Activated CD4-positive, alpha-beta T cell treated with anti-CD3 and anti-CD28 coated beads for 4 hours (primary cell): ENCODE data around the gene CELA2A.
"Not testable (repeated sequence)": the region's sequence is repeated elsewhere in the genome, so short reads cannot be mapped to it uniquely, and the experiment has no call there.

Experiments used
- DNase-seq, 2 donors: peaks; one replicate each; pipeline ENCODE4 v3.0.0-alpha.2; 2020

Gene CELA2A

GRCh38 chr1:15425521-15425920 is 31.0 kb upstream of the CELA2A start:
- DNase-seq = no peak

DNA sequence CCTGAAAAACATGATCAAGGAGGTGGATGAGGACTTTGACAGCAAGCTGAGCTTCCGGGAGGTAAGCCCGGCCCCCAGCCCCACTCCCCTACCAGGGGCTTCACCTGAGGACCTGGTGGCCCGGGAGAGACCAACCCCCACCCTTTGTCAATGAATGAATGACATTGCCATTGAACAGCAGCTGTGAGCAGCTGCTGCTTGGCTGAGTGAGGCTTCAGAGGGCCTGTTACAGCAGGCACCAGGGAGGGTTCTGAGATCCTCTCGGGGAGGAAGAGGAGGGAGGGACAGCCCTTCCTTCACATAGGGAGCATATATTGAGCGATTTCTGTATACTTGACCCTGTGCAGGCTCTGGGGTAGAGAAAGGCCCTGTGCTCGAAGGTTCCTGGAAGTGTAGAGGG is 30.6 kb upstream of the CELA2A start:
- no peak for DNase-seq

- DNase-seq = no peak
Observed at GRCh38 chr1:15426492-15427279, 29.8 kb upstream of the CELA2A start.

- no peak for DNase-seq
Observed at GRCh38 chr1:15427280-15427666, 29.3 kb upstream of the CELA2A start.

GRCh38 chr1:15428252-15428651 is 28.3 kb upstream of the CELA2A start:
- not testable (repeated sequence) for DNase-seq

DNA sequence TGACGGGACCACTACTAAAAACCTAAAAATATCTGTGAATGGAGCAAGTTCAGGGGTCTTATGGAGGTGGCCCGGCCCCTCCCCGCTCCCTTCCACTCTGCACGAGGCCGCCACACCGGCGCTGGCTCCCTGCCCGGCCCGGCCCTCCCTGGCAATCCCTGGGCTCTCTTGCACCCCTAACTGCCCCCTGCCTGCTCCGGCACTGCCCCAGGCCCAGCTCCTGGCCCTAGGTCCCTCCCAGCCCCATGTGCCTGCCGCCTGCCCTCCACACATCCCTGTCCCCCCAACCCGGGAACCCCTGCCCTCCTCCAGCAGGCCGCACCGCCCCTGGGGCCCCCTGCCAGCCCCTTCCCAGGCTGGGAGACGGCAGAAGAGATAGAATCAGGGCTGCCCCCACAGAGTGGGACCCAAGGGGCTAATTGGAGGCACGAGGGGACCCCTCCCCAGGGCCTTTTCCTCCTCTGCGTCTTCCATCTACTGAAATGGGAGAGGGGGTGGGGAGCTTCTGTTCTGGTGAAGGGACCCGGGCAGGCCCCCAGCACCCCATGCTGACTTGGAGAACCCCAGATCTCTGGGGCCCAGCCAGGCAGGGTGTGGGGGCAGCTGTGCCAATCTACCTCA is 27.6 kb upstream of the CELA2A start:
- DNase-seq = no peak

GRCh38 chr1:15429701-15430149 is 26.8 kb upstream of the CELA2A start:
- DNase-seq = no peak

GRCh38 chr1:15430787-15431570 is 25.6 kb upstream of the CELA2A start:
- peak; percentile 63 to 80 for DNase-seq

- DNase-seq = no peak
Observed at GRCh38 chr1:15431571-15431948, 25.0 kb upstream of the CELA2A start.

- no peak for DNase-seq
Observed at GRCh38 chr1:15432324-15432723, 24.2 kb upstream of the CELA2A start.

DNA sequence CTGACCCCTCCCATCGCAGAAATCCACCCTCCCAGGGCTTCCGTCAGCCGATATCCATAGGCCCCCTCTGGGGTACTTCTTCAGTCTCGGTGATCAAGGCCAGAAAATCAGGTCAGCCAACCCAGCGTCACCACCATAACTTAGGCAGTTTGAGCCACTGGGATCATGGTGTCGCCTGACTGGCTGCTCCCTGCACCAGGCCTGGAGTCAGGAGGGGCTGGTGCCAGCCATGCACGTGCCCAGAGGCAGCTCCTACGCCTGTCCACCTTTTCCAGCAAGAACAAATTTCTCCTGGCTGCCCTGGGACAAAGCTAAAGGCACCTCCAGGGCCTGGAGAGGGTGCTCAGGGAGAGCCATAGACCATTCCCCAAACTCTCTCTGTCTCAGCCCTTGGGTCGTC is 23.1 kb upstream of the CELA2A start:
- no peak for DNase-seq

- not testable (repeated sequence) for DNase-seq
Observed at GRCh38 chr1:15434739-15435138, 21.8 kb upstream of the CELA2A start.

DNA sequence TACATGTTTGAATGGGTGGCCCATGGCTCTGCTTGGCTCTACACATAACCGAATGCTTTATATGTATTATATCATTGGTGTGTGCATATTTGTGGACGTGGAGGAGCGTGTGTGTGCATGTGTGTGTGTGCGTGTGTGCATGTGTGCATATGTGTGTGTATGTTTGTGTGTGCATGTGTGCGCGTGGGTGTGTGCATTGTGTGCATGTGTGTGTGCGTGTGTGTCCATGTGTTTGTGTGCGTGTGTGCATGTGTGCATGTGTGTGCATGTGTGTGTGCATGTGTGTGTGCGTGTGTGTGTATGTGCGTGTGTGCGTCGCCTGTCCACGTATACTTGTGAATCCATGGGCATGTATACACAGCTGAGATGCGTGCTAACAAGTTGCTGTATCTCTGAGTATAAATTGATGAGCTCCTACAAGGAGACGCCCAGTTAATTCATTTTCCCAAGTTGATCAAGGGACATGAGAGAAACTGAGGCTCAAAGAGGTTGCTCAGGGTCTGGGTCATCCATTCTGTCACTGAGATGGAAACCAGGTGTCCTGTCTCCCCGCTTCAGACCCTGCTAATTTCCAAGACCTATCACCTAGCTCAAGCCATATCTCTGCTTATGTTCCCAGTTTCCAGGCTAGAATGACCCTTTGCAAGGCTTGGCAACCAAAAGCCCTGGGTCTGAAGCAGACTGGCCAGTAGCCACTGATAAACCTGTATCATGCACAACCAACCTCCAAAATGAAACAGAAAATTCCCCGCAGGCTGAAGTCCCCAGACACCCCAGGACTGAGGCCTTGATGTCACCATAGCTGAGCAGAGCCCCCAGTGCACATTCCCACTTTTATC is 21.1 kb upstream of the CELA2A start:
- DNase-seq = no peak

DNA sequence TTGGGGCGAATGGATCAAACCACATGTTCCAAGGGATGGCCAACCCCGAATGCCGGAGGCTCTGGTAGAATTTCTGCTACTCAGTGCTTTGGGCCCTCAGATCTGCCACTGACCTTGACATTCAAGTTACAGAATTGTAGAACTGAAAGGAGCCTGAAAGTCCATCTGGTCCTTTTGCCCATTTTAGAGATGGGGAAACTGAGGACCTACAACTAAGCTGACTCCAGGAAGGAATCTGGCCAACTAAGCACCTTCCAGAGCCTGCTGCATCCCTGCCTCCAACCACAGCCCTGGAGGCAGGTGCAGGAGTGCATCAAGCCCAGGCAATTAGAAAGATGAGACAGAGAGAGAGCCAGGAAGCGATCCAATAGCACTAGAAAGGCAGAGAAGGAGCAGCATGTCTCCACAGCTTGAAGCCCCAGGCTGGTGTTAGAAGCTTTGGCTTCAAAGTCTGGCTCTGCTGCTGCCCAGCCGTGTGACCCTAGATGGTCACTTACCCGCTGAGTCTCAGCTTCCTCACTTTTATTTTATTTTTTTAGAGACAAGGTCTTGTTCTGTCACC is 19.6 kb upstream of the CELA2A start:
- DNase-seq = no peak

DNA sequence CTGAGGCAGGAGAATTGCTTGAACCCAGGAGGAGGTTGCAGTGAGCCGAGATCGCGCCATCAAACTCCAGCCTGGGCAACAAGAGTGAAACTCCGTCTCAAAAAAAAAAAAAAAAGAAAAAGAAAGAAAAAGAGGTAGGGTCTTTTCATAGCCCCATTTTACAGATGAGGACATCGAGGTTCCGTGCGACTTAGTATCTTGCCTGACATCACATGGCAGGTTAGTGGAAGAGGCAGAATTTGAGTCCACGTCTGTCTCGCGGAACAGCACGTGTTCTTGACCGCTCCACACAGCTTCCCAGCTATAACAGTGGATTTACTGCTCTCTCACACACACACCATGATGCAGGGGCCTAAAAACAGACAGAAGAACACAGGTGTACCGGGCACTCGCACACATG is 17.2 kb upstream of the CELA2A start:
- DNase-seq = no peak

GRCh38 chr1:15440357-15440756 is 16.2 kb upstream of the CELA2A start:
- DNase-seq = no peak

GRCh38 chr1:15441247-15441646 is 15.3 kb upstream of the CELA2A start:
- no peak for DNase-seq

GRCh38 chr1:15442119-15442518 is 14.4 kb upstream of the CELA2A start:
- DNase-seq = no peak

GRCh38 chr1:15442759-15443158 is 13.8 kb upstream of the CELA2A start:
- no peak for DNase-seq

DNA sequence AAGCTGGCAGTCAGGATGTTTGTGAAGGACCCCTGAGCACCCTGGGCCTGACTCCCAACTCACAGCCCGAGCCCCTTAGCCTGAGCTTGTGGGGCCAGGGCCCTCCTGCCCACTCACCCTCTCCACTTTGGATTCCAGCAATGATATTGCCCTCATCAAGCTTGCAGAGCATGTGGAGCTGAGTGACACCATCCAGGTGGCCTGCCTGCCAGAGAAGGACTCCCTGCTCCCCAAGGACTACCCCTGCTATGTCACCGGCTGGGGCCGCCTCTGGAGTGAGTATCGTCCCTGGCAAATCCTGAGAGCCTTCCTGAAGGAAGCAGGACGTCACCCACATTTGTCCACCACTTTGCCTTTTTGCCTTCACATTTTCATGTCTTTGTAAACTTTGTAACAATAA is 13.3 kb upstream of the CELA2A start:
- DNase-seq = no peak

DNA sequence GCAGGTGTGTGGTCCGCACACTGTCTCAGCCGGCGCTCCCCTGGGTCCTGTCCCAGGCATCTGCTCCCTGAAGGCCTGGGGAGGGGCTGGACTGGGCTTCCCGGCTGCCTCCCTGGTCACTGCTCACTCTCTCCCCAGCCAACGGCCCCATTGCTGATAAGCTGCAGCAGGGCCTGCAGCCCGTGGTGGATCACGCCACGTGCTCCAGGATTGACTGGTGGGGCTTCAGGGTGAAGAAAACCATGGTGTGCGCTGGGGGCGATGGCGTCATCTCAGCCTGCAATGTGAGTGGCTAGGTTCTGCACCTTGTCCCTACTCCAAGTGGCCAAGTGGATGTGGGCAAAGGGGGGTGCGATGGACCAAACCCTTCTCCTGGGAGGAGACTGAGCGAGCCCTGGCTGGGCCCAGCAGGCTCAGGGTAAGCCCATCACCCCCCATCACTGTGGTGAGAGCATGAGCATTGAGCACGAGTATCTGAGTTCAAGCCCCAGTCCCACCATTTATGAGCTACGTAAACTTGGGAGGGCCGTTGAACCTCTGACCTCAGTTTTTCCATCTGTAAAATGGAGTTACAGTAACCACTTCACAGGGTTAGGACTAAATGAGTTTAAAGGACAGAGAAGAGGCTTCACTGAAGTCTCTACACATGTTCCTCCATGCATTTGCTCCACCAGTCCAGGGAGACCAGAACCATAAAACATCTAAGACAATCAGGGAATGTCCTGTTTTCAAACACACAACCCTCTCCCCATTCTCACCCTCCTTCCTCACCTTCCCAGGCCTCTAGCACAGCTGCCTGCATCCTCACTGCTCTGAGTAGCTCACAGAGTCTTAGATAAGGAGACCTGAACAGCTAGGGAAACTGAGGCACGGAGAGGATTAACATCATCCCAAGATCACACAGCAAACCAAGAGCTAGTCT is 11.8 kb upstream of the CELA2A start:
- DNase-seq = no peak
